Effector memory CD4-positive, alpha-beta T cell (primary cell): Measurements from ENCODE around the gene CRP.
"Not testable (repeated sequence)": the region's sequence is repeated elsewhere in the genome, so short reads cannot be mapped to it uniquely, and the experiment has no call there.

Source experiments
- DNase-seq, 3 donors: peaks; one replicate each; pipeline ENCODE4 v3.0.0-alpha.2; 2020
- H3K27ac ChIP-seq: 2 replicates; pipeline ENCODE4 v1.7.0; 2013; ENCODE audit warnings: mild to moderate bottlenecking, low read length, moderate library complexity; ENCODE audit not compliant: insufficient read depth, poor library complexity, severe bottlenecking
- H3K27me3 ChIP-seq: replicated peaks from 2 replicates; pipeline ENCODE4 v1.7.0; 2013; ENCODE audit warnings: mild to moderate bottlenecking, low read length; ENCODE audit not compliant: insufficient read depth, control insufficient read depth, poor library complexity, severe bottlenecking
- H3K36me3 ChIP-seq: 2 replicates; pipeline ENCODE4 v1.7.0; 2013; ENCODE audit warnings: mild to moderate bottlenecking, low read length, moderate library complexity; ENCODE audit not compliant: control insufficient read depth, insufficient read depth
- H3K4me1 ChIP-seq: 2 replicates; pipeline ENCODE4 v1.7.0; 2013; ENCODE audit warnings: low read length, mild to moderate bottlenecking; ENCODE audit not compliant: control insufficient read depth, insufficient read depth, poor library complexity, severe bottlenecking
- H3K4me3 ChIP-seq: 2 replicates; pipeline ENCODE4 v1.7.0; 2013; ENCODE audit warnings: low read length, low read depth, mild to moderate bottlenecking; ENCODE audit not compliant: insufficient read depth, poor library complexity, severe bottlenecking
- H3K9me3 ChIP-seq: 2 replicates; pipeline ENCODE4 v1.7.0; 2013; ENCODE audit warnings: mild to moderate bottlenecking, low read length, moderate library complexity; ENCODE audit not compliant: control insufficient read depth

CRP gene

DNA sequence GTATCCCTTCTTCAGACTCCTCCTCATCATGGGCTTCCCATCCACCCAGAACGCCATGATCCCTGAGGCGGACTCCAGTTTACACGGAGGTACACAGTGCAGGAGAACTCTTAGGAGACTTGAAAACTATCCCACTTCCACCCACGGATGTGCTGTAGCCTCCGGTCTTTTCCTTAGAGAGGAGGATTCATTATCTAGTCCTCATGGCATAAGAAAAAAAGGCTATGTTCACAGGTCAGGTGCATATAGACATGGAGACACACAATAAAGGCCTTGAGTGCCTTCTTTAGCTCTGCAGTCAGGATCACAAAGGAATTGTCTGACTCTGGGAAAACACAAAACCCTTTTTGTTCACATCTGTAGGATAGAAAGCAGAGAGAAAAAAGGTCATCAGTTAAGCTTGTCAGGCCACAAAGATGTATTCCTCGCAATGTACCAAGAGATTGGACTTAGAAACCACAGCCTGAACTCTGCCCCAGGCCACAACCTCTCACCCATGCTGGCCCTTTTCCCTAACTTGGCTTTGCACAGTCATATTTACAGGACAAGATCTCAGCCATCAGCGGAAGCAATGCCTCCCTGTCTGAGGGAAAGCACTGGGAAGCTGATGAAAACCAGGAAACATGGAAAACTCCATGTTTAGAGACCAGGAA lies 9.0 kb downstream of the CRP start:
- H3K27ac ChIP-seq: no peak overlapping the region

GRCh38 chr1:159704481-159704880 lies 9.9 kb downstream of the CRP start:
- no peaks in the 10 kb centered on the region for H3K9me3 ChIP-seq
- H3K4me1 ChIP-seq: no peaks in the 10 kb centered on the region
- H3K27ac ChIP-seq: no peak overlapping the region
- no peaks in the 10 kb centered on the region for H3K27me3 ChIP-seq
- H3K4me3 ChIP-seq: no peak overlapping the region
- no peak for DNase-seq
- no peaks in the 10 kb centered on the region for H3K36me3 ChIP-seq

More for the DNA sequence above, 9.0 kb downstream of the CRP start:
- no peaks in the 10 kb centered on the region for H3K36me3 ChIP-seq
- no peaks in the 10 kb centered on the region for H3K27me3 ChIP-seq
- no peaks in the 10 kb centered on the region for H3K9me3 ChIP-seq
- no peak overlapping the region for H3K4me3 ChIP-seq
- no peaks in the 10 kb centered on the region for H3K4me1 ChIP-seq
- DNase-seq: no peak

GRCh38 chr1:159700312-159700711 lies 14.1 kb downstream of the CRP start:
- Histone ChIP-seq H3K36me3 (no peaks in the 10 kb centered on the region), H3K4me1 (no peaks in the 10 kb centered on the region), H3K27me3 (no peaks in the 10 kb centered on the region), H3K27ac (no peak overlapping the region), H3K4me3 (no peak overlapping the region), H3K9me3 (no peaks in the 10 kb centered on the region)
- DNase-seq: no peak

- Histone ChIP-seq H3K27ac (no peak overlapping the region), H3K36me3 (no peaks in the 10 kb centered on the region), H3K27me3 (no peaks in the 10 kb centered on the region), H3K9me3 (no peaks in the 10 kb centered on the region), H3K4me3 (no peak overlapping the region), H3K4me1 (no peaks in the 10 kb centered on the region)
- DNase-seq: no peak
Observed at GRCh38 chr1:159699653-159700052, 14.7 kb downstream of the CRP start.

DNA sequence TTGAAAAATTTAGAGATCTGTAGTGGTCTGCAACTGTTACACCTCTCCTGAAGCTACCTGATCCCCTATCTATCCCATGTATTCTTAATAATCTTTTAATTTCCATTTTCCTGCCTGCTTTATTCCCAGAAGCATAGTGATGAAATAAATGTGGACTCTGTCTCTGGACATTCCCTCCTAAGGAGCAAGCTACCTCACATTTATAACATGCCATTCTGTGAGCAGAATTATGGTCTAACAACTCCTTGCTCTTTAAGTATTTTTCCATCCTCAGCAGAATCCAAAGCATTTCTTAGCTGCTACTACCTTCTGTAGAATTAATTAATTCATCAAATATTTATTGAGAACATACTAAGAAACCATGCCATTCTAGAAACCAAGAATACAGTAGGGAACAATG lies 15.1 kb downstream of the CRP start:
- Histone ChIP-seq H3K4me1 (no peaks in the 10 kb centered on the region), H3K27me3 (no peaks in the 10 kb centered on the region), H3K9me3 (no peaks in the 10 kb centered on the region), H3K27ac (no peak overlapping the region), H3K36me3 (no peaks in the 10 kb centered on the region), H3K4me3 (no peak overlapping the region)
- no peak for DNase-seq

DNA sequence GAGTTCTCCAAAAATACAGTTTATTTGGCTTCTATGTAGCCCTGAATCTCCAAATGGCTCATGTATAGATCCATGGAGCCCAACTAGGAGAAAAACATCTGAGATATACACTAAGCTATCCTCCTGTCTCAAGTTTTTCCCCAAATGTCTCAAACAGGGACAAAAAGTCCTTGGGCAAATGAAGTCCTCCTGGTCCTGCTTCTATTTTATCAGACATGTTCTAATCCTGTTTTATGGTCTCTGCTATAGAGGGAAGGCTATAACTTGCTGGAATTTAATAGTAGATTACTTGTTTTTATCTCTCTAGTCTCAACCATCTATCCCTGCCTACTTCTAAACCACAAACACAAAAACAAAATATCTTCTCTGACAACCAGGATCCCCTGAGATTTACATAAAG lies 26.9 kb downstream of the CRP start:
- no peaks in the 10 kb centered on the region for H3K27me3 ChIP-seq
- H3K4me1 ChIP-seq: no peaks in the 10 kb centered on the region
- no peaks in the 10 kb centered on the region for H3K36me3 ChIP-seq
- H3K4me3 ChIP-seq: no peak overlapping the region
- no peak for DNase-seq
- H3K9me3 ChIP-seq: no peaks in the 10 kb centered on the region
- H3K27ac ChIP-seq: no peak overlapping the region

- no peaks in the 10 kb centered on the region for H3K27me3 ChIP-seq
- H3K4me3 ChIP-seq: no peak overlapping the region
- no peak for DNase-seq
- H3K9me3 ChIP-seq: no peaks in the 10 kb centered on the region
- no peaks in the 10 kb centered on the region for H3K4me1 ChIP-seq
- no peak overlapping the region for H3K27ac ChIP-seq
- H3K36me3 ChIP-seq: no peaks in the 10 kb centered on the region
Observed at GRCh38 chr1:159686599-159687299, 27.6 kb downstream of the CRP start.

- no peak for DNase-seq
- Histone ChIP-seq H3K27me3 (no peaks in the 10 kb centered on the region), H3K4me3 (no peak overlapping the region), H3K9me3 (no peaks in the 10 kb centered on the region), H3K27ac (no peak overlapping the region), H3K4me1 (no peaks in the 10 kb centered on the region), H3K36me3 (no peaks in the 10 kb centered on the region)
Observed at GRCh38 chr1:159678939-159679338, 35.5 kb downstream of the CRP start.

DNA sequence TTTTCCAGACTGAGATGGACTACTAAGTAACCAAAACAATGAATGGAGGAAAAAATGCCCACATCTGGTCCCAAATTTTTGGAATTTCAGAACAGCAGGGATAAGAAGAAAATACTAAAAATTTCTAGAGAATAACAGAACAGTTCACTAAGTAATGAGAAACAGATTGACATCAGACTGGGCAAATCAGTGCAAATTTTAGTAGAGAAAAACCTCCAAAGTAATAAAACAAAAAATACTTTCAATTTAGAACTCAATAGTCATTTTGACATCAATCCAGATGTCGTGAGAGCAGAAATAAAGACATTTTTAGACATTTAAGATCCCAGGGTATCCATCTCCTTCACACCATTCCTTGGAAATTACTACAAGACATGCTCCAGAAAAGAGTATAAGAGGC lies 39.3 kb downstream of the CRP start:
- no peak overlapping the region for H3K4me3 ChIP-seq
- no peaks in the 10 kb centered on the region for H3K9me3 ChIP-seq
- H3K4me1 ChIP-seq: no peaks in the 10 kb centered on the region

DNA sequence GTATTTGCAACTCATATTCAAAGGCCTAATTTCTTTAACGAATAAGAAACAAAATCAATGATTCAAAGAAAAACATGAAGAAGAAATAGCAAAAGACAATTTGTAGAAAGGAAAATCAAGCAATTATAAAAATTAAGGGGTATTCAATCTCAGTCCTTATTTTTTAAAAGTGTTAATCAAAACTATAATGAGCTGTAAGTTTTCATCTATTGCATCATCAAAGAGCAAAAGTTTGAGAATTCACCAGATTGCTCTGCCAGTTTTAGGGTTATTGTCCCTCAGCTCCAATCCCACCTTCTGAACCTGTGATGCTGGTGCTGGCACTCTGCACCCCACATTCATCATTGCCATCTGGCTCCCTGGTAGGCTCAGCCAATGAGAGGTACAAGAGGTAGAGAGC lies 42.0 kb downstream of the CRP start:
- H3K27me3 ChIP-seq, H3K4me1 ChIP-seq, DNase-seq, H3K9me3 ChIP-seq, H3K36me3 ChIP-seq, H3K27ac ChIP-seq, H3K4me3 ChIP-seq: not testable (repeated sequence)

More for the DNA sequence above, 39.3 kb downstream of the CRP start:
- H3K36me3 ChIP-seq: no peaks in the 10 kb centered on the region
- no peaks in the 10 kb centered on the region for H3K27me3 ChIP-seq
- no peak for DNase-seq
- H3K27ac ChIP-seq: no peak overlapping the region
